Measurements from ENCODE around the gene NEK3.

GRCh38 chr13:52194184-52194868 is 34.9 kb upstream of the NEK3 start:
- TF ChIP-seq CTCF (IDR thresholded peaks at IDR 0.05) (peak in 1 of 4 donors; percentile 10), POLR2A (IDR thresholded peaks at IDR 0.05) (no peak)
